Stimulated activated memory B cell treated with anti-CD40 and anti-IgM and Interleukin-4, amounts not matched to agents 10 μg/mL and 1 μg/mL and 100 μg/mL, for 72 hours (primary cell): ENCODE results near the gene FAM20A.
"Not testable (repeated sequence)": the region's sequence is repeated elsewhere in the genome, so short reads cannot be mapped to it uniquely, and the experiment has no call there.

Experiments used
- ATAC-seq: fragments of 150-1000 bp; cut with Tn5 transposase; 2 replicates; pipeline ENCODE4 v1.10.0; 2021
- H3K27ac Mint-ChIP-seq: one replicate; pipeline ENCODE4 v1.8.0; 2022; ENCODE audit warnings: mild to moderate bottlenecking, mixed read lengths
- H3K27me3 Mint-ChIP-seq: one replicate; pipeline ENCODE4 v1.8.0; 2022; ENCODE audit warnings: mixed read lengths
- H3K36me3 Mint-ChIP-seq: one replicate; pipeline ENCODE4 v1.8.0; 2022; ENCODE audit warnings: mixed read lengths
- H3K4me1 Mint-ChIP-seq: one replicate; pipeline ENCODE4 v1.8.0; 2022; ENCODE audit warnings: mixed read lengths
- H3K4me3 Mint-ChIP-seq: one replicate; pipeline ENCODE4 v1.8.0; 2022; ENCODE audit warnings: mild to moderate bottlenecking, moderate library complexity, mixed read lengths
- H3K9me3 Mint-ChIP-seq: one replicate; pipeline ENCODE4 v1.8.0; 2022; ENCODE audit warnings: mixed read lengths

FAM20A gene

GRCh38 chr17:68540981-68541380, 60.2 kb downstream of the FAM20A start:
- no peak overlapping the region for H3K4me3 Mint-ChIP-seq
- no peak overlapping the region for H3K27ac Mint-ChIP-seq
- no peaks in the 10 kb centered on the region for H3K9me3 Mint-ChIP-seq
- H3K36me3 Mint-ChIP-seq: peaks cover 28% of the 10 kb centered on the region
- H3K27me3 Mint-ChIP-seq: no peaks in the 10 kb centered on the region
- ATAC-seq: no peak
- no peaks in the 10 kb centered on the region for H3K4me1 Mint-ChIP-seq

DNA sequence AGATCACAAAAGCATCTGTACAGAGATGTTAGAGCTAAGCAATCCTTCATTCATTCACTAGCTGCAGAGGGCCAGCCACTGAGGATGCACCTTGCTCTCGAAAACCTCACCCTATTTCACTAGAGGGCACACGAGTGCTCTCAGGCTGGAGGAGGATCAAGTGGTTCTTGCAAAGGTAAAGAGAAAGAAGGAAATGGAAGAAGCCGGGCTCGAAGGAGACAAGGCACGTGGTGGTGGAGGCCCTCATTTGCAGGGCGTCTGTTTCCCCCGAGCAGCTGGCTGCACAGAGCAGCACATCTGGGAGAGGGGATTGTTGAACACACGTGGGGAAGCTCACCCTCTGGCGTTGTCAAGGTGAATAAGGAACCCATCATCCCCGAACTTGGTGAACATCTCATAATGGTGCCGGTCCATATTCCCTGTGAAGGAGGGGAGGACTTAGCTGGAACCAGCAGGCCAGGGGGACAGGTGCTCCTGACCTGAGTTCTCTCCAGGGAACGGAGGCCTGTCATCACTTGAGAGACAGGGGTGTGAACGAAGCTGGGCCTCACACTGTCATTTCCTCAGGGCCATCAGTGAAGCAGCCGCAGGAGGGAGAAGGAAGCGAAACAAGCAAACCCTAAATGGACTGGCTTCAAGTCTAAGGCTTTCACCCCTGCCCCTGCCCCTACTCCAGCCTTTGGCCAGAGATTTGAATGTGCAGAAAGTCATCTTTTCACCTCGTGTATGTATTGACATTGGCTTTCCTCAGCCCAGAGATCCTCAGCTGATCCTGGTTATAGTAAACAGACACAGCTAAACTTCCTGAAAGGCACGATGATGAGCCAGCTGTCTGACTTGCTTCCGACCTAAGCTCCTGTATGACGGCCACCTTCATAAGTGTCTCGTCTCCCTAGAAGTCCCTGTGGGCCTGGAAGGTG, 61.4 kb downstream of the FAM20A start:
- no peak overlapping the region for H3K4me3 Mint-ChIP-seq
- H3K36me3 Mint-ChIP-seq: peaks cover 40% of the 10 kb centered on the region
- H3K27ac Mint-ChIP-seq: no peak overlapping the region
- peak; percentile 62 for ATAC-seq
- H3K27me3 Mint-ChIP-seq: no peaks in the 10 kb centered on the region
- H3K4me1 Mint-ChIP-seq: no peaks in the 10 kb centered on the region
- H3K9me3 Mint-ChIP-seq: no peaks in the 10 kb centered on the region

- no peak overlapping the region for H3K4me3 Mint-ChIP-seq
- no peaks in the 10 kb centered on the region for H3K4me1 Mint-ChIP-seq
- no peak overlapping the region for H3K27ac Mint-ChIP-seq
- H3K27me3 Mint-ChIP-seq: no peaks in the 10 kb centered on the region
- ATAC-seq: no peak
- H3K36me3 Mint-ChIP-seq: peaks cover 48% of the 10 kb centered on the region
- H3K9me3 Mint-ChIP-seq: no peaks in the 10 kb centered on the region
These were observed 65.2 kb downstream of the FAM20A start for GRCh38 chr17:68535922-68536321.

GRCh38 chr17:68534695-68535088, 66.5 kb downstream of the FAM20A start:
- H3K27ac Mint-ChIP-seq: no peak overlapping the region
- H3K4me3 Mint-ChIP-seq: no peak overlapping the region
- H3K36me3 Mint-ChIP-seq: peaks cover 54% of the 10 kb centered on the region
- H3K4me1 Mint-ChIP-seq: no peaks in the 10 kb centered on the region
- no peaks in the 10 kb centered on the region for H3K9me3 Mint-ChIP-seq
- H3K27me3 Mint-ChIP-seq: no peaks in the 10 kb centered on the region
- ATAC-seq: no peak

DNA sequence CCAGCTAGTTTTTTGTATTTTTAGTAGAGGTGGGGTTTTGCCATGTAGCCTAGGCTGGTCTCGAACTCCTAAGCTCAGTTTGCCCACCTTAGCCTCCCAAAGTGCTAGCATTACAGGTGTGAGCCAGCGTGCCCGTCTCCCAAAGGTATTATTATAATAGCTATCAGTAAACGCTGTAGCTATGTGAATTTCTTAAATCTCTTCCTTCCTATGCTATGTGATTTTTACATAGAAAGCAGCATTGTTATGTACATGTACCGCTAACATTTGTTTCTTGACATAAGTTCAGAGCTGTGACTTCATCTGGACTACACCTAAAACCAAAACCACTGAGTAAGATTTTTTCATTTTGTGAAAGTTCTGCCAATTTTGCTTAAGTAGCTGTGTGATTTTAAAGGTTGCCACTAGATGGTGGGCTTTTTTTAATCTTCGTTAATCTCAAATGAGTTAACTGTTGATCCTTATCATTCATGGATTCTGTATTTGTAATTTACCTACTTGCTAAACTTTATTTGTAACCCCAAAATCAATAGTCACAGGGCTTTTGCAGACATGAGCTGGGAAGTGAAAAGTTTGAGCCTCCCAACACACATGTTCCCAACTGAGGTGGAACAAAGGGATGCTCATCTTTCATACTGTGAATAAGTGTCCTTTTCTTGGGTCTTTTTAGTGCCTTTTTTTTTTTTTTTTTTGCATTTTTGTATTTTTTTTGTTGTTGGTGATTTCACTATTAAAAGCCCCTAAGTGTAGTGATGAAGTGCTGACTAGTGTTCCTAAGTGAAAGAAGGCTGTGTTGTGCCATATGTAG, 67.1 kb downstream of the FAM20A start:
- Mint-ChIP-seq H3K4me1 (no peaks in the 10 kb centered on the region), H3K27me3 (no peaks in the 10 kb centered on the region), H3K4me3 (no peak overlapping the region), H3K36me3 (peaks cover 59% of the 10 kb centered on the region), H3K9me3 (no peaks in the 10 kb centered on the region), H3K27ac (no peak overlapping the region)
- ATAC-seq: no peak

GRCh38 chr17:68532826-68533225, 68.3 kb downstream of the FAM20A start:
- ATAC-seq: no peak
- Mint-ChIP-seq H3K4me1 (no peaks in the 10 kb centered on the region), H3K27ac (no peak overlapping the region), H3K9me3 (no peaks in the 10 kb centered on the region), H3K36me3 (peaks cover 70% of the 10 kb centered on the region), H3K4me3 (no peak overlapping the region), H3K27me3 (no peaks in the 10 kb centered on the region)

DNA sequence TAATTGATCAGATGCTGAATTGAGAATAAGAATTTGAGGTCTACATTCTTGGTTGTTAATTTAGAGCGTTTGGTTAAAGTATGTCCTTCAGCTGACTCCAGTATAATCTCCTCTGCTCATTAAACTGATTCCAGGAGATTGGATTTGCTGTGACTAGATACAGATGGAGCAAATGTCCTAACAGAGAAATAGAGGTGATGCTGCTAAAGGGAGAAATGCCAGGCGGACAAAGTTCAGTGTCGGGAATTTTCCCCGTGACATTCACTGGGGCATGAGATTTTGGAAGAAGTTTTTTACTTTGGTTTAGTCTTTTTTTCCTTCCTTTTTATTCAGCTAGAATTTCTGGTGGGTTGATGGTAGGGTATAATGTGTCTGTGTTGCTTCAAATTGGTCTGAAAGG, 69.9 kb downstream of the FAM20A start:
- Mint-ChIP-seq H3K27ac (no peak overlapping the region), H3K4me3 (no peak overlapping the region), H3K9me3 (no peaks in the 10 kb centered on the region), H3K27me3 (no peaks in the 10 kb centered on the region), H3K4me1 (no peaks in the 10 kb centered on the region), H3K36me3 (peaks cover 78% of the 10 kb centered on the region)
- no peak for ATAC-seq

DNA sequence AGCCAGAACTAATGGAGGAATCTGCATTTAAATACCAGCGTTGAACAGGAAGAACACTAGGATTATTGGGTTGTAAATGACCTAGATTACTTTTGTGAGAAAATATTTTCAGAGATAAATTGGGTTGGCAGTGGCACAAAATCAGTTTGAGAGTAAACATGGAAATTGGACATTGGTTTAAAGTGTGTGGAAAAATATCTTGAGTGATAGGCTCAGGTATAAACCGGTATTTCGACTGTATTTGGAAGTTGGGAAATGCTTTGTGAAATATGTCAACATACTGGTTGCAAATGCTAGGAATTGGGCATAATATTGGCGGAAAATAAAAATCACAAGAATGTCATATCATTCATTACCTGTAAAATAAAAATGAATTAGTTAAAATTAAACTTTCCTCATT, 73.9 kb downstream of the FAM20A start:
- H3K27ac Mint-ChIP-seq: no peak overlapping the region
- H3K4me1 Mint-ChIP-seq: no peaks in the 10 kb centered on the region
- peaks cover 87% of the 10 kb centered on the region for H3K36me3 Mint-ChIP-seq
- no peak for ATAC-seq
- H3K9me3 Mint-ChIP-seq: no peaks in the 10 kb centered on the region
- H3K27me3 Mint-ChIP-seq: no peaks in the 10 kb centered on the region
- no peak overlapping the region for H3K4me3 Mint-ChIP-seq

GRCh38 chr17:68526548-68526947, 74.6 kb downstream of the FAM20A start:
- no peak overlapping the region for H3K27ac Mint-ChIP-seq
- H3K4me3 Mint-ChIP-seq: no peak overlapping the region
- H3K9me3 Mint-ChIP-seq: no peaks in the 10 kb centered on the region
- H3K36me3 Mint-ChIP-seq: peaks cover 89% of the 10 kb centered on the region
- H3K4me1 Mint-ChIP-seq: no peaks in the 10 kb centered on the region
- no peaks in the 10 kb centered on the region for H3K27me3 Mint-ChIP-seq
- no peak for ATAC-seq

GRCh38 chr17:68522266-68522665, 78.9 kb downstream of the FAM20A start:
- Mint-ChIP-seq H3K4me1 (peaks cover 22% of the 10 kb centered on the region), H3K9me3 (no peaks in the 10 kb centered on the region), H3K27me3 (no peaks in the 10 kb centered on the region), H3K36me3 (peaks cover 76% of the 10 kb centered on the region), H3K4me3 (no peak overlapping the region), H3K27ac (no peak overlapping the region)
- no peak for ATAC-seq

DNA sequence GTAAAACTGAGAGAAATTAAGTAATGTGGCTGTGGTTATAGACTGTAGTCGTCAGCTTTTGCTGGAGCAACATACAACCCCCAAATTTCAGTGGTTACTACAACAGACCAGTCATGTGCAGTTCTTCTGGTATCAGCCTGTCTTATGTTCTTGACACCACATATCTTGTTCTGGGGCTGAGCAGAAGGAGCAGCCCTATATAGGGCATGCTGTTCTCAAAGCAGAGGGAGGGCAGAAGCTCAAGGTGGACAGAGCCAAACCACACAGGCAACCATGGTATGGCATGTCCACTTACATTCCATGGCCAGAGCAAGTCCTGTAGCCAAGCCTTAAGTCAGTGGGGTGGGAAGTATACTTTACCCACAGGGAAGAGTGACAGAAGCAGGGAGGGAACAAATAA, 81.3 kb downstream of the FAM20A start:
- H3K4me1 Mint-ChIP-seq: peaks cover 34% of the 10 kb centered on the region
- ATAC-seq: no peak
- H3K27me3 Mint-ChIP-seq: no peaks in the 10 kb centered on the region
- no peak overlapping the region for H3K27ac Mint-ChIP-seq
- peaks cover 72% of the 10 kb centered on the region for H3K36me3 Mint-ChIP-seq
- no peaks in the 10 kb centered on the region for H3K9me3 Mint-ChIP-seq
- no peak overlapping the region for H3K4me3 Mint-ChIP-seq

DNA sequence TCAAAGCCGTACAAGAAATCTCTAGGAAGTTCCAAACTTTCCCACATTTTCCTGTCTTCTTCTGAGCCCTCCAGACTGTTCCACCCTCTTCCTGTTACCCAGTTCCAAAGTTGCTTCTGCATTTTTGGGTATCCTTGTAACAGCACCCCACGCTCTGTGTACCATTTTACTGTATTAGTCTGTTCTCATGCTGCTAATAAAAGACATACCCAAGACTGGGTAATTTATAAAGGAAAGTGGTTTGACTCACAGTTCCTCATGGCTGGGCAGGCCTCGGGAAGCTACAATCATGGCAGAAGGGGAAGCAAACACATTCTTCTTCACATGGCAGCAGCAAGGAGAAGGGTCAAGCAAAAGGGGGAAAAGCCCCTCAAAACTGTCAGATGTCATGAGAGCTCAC, 82.1 kb downstream of the FAM20A start:
- H3K9me3 Mint-ChIP-seq, H3K4me3 Mint-ChIP-seq: not testable (repeated sequence)

GRCh38 chr17:68518063-68518815, 82.9 kb downstream of the FAM20A start:
- Mint-ChIP-seq H3K9me3 (no peaks in the 10 kb centered on the region), H3K27me3 (no peaks in the 10 kb centered on the region)
- no peak for ATAC-seq

More for the DNA sequence above, 82.1 kb downstream of the FAM20A start:
- H3K27ac Mint-ChIP-seq, ATAC-seq, H3K27me3 Mint-ChIP-seq: not testable (repeated sequence)
- Mint-ChIP-seq H3K36me3 (peaks cover 63% of the 10 kb centered on the region), H3K4me1 (peaks cover 43% of the 10 kb centered on the region)

DNA sequence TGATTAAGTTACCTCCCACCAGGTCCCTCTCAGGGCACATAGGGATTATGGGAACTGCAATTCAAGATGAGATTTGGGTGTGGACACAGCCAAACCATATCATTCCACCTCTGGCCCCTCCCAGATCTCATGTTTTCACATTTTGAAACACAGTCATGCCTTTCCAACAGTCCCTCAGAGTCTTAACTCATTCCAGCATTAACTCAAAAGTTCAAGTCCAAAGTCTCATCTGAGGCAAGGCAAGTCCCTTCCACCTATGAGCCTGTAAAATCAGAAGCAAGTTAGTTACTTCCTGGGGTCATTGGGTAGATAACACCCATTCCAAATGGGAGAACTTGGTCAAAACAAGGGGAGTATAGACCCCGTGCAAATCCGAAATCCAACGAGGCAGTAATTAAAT, 83.6 kb downstream of the FAM20A start:
- not testable (repeated sequence) for ATAC-seq, H3K4me3 Mint-ChIP-seq, H3K27me3 Mint-ChIP-seq, H3K9me3 Mint-ChIP-seq, H3K27ac Mint-ChIP-seq
- Mint-ChIP-seq H3K4me1 (peaks cover 53% of the 10 kb centered on the region), H3K36me3 (peaks cover 57% of the 10 kb centered on the region)

More at GRCh38 chr17:68518063-68518815, 82.9 kb downstream of the FAM20A start:
- Mint-ChIP-seq H3K4me3 (no peak overlapping the region), H3K27ac (no peak overlapping the region), H3K4me1 (peaks cover 51% of the 10 kb centered on the region), H3K36me3 (peaks cover 57% of the 10 kb centered on the region)

- Mint-ChIP-seq H3K36me3 (peaks cover 51% of the 10 kb centered on the region), H3K27me3 (no peaks in the 10 kb centered on the region), H3K4me3 (no peak overlapping the region), H3K9me3 (no peaks in the 10 kb centered on the region), H3K27ac (no peak overlapping the region), H3K4me1 (peaks cover 53% of the 10 kb centered on the region)
- ATAC-seq: no peak
These were observed 84.4 kb downstream of the FAM20A start for GRCh38 chr17:68516732-68517131.
